H1 (cell line): ENCODE data around the gene DDB1. TPM values are rescaled to one million over a fixed set of nuclear protein-coding genes. Genes with fewer than 3 reads are reported as not detected.

ENCODE experiments used
- CTCF ChIA-PET: fragments of 300-600 bp; sonication (Branson Sonifier 250); formaldehyde crosslinking; loops from one replicate; lab custom pipeline; 2021; ENCODE audit not compliant: partially characterized antibody; lab: Charles Lee
- POLR2A ChIA-PET: fragments of 300-600 bp; sonication (Branson Sonifier 250); formaldehyde crosslinking; loops from one replicate; lab custom pipeline; 2021; ENCODE audit warnings: inconsistent platforms; ENCODE audit not compliant: partially characterized antibody; lab: Charles Lee
- DNase-seq, 2 experiments: peaks; one replicate each; pipeline versions ENCODE4 v3.0.0 to v3.0.0-alpha.2; 2010 to 2022; ENCODE audit warnings: low spot score in 2 of 2, low read depth in 1 of 2, mixed read lengths in 1 of 2
- FAIRE-seq: peaks from 2 replicates; lab custom pipeline; 2011; peaks lifted over from hg19 to GRCh38; lab: Jason Lieb, UNC
- H2AFZ ChIP-seq: 2 replicates; pipeline ENCODE4 v1.8.1; 2012; ENCODE audit warnings: low read length, inconsistent platforms
- H2AK5ac ChIP-seq: 2 replicates; pipeline ENCODE4 v1.6.1; 2013; ENCODE audit warnings: low read depth, low read length
- H2BK120ac ChIP-seq: replicated peaks from 2 replicates; pipeline ENCODE3; 2013; ENCODE audit warnings: low read depth, low read length, inconsistent platforms
- H2BK12ac ChIP-seq: 2 replicates; pipeline ENCODE4 v1.6.1; 2013; ENCODE audit warnings: low read depth, low read length
- H2BK15ac ChIP-seq: 2 replicates; pipeline ENCODE4 v1.6.1; 2013; ENCODE audit warnings: low read length
- H2BK20ac ChIP-seq: 2 replicates; pipeline ENCODE4 v1.6.1; 2013; ENCODE audit warnings: low read length
- H2BK5ac ChIP-seq: 2 replicates; pipeline ENCODE4 v1.6.1; 2013; ENCODE audit warnings: low read depth, low read length
- H3K14ac ChIP-seq: 2 replicates; pipeline ENCODE4 v1.6.1; 2013; ENCODE audit warnings: inconsistent platforms; ENCODE audit not compliant: insufficient read length
- H3K18ac ChIP-seq: 2 replicates; pipeline ENCODE4 v1.6.1; 2013; ENCODE audit warnings: low read length; ENCODE audit errors: extremely low read depth
- H3K23ac ChIP-seq: 2 replicates; pipeline ENCODE4 v1.6.1; 2013; ENCODE audit warnings: inconsistent platforms; ENCODE audit not compliant: insufficient read length
- H3K23me2 ChIP-seq: 2 replicates; pipeline ENCODE4 v1.6.1; 2013; ENCODE audit warnings: low read depth, low read length
- H3K27ac ChIP-seq: 2 replicates; pipeline ENCODE4 v1.6.1; 2011; ENCODE audit warnings: low read depth, low read length, inconsistent platforms
- H3K27me3 ChIP-seq, 4 experiments: replicated peaks in 1 of 4; 1 replicate in 1 of 4; 2 replicates in 3 of 4; pipeline versions ENCODE4 v1.6.1 to v1.8.1; 2011 to 2013; ENCODE audit warnings: low read length in 3 of 4, mild to moderate bottlenecking in 3 of 4, inconsistent platforms in 2 of 4, mixed read lengths in 2 of 4, moderate library complexity in 1 of 4; ENCODE audit not compliant: control insufficient read depth in 3 of 4, insufficient read depth in 3 of 4; ENCODE audit errors: extremely low read depth in 1 of 4
- H3K36me3 ChIP-seq, 4 experiments: 2 replicates each; pipeline versions ENCODE4 v1.6.1 to v1.8.1; 2011 to 2013; ENCODE audit warnings: mild to moderate bottlenecking in 4 of 4, low read length in 3 of 4, moderate library complexity in 2 of 4, control low read depth in 1 of 4, inconsistent platforms in 1 of 4; ENCODE audit not compliant: insufficient read depth in 4 of 4, control insufficient read depth in 2 of 4
- H3K4ac ChIP-seq: replicated peaks from 2 replicates; pipeline ENCODE3; 2013; ENCODE audit warnings: low read length, low read depth, mixed read lengths, inconsistent platforms; ENCODE audit not compliant: insufficient read length
- H3K4me1 ChIP-seq, 4 experiments: replicated peaks in 1 of 4; 1 replicate in 1 of 4; 2 replicates in 3 of 4; pipeline versions ENCODE4 v1.6.1 to v1.8.1; 2011 to 2013; ENCODE audit warnings: low read length in 3 of 4, inconsistent platforms in 2 of 4, mixed read lengths in 1 of 4; ENCODE audit not compliant: insufficient read depth in 4 of 4, control insufficient read depth in 3 of 4
- H3K4me2 ChIP-seq, 2 experiments: 2 replicates each; pipeline versions ENCODE4 v1.6.1 to v1.8.1; 2011 to 2013; ENCODE audit warnings: low read depth in 2 of 2, low read length in 2 of 2, control low read depth in 1 of 2, inconsistent platforms in 1 of 2, mild to moderate bottlenecking in 1 of 2; ENCODE audit not compliant: insufficient read depth in 1 of 2
- H3K4me3 ChIP-seq, 4 experiments: fragments of 200-600, 300-600 bp in 1 of 4; sonication (generic), shearing (Covaris generic), sonication (Bioruptor Twin) in 1 of 4; 2 replicates each; pipeline versions ENCODE4 v1.5.1 to v1.8.1; 2011 to 2016; ENCODE audit warnings: low read length in 4 of 4, low read depth in 3 of 4, control low read depth in 2 of 4, inconsistent platforms in 2 of 4, mild to moderate bottlenecking in 2 of 4, mixed read lengths in 1 of 4, moderate library complexity in 1 of 4; ENCODE audit not compliant: insufficient read depth in 2 of 4; ENCODE audit errors: extremely low read depth in 1 of 4
- H3K56ac ChIP-seq: replicated peaks from 2 replicates; pipeline ENCODE3; 2013; ENCODE audit warnings: low read depth, mild to moderate bottlenecking, mixed read lengths, low read length, inconsistent platforms; ENCODE audit not compliant: insufficient read length
- H3K79me1 ChIP-seq: 2 replicates; pipeline ENCODE4 v1.6.1; 2013; ENCODE audit warnings: low read depth, low read length, control low read depth
- H3K79me2 ChIP-seq, 2 experiments: 2 replicates each; pipeline versions ENCODE4 v1.6.1 to v1.8.1; 2012 to 2013; ENCODE audit warnings: low read length in 2 of 2, mild to moderate bottlenecking in 2 of 2, inconsistent platforms in 1 of 2; ENCODE audit not compliant: insufficient read depth in 2 of 2, control insufficient read depth in 1 of 2
- H3K9ac ChIP-seq, 4 experiments: replicated peaks in 1 of 4; 1 replicate in 1 of 4; 2 replicates in 3 of 4; pipeline versions ENCODE4 v1.6.1 to v1.8.1; 2011 to 2013; ENCODE audit warnings: low read depth in 3 of 4, low read length in 3 of 4, control low read depth in 2 of 4, mild to moderate bottlenecking in 2 of 4, moderate library complexity in 2 of 4, inconsistent platforms in 1 of 4; ENCODE audit errors: extremely low read depth in 1 of 4
- H3K9me3 ChIP-seq, 2 experiments: 2 replicates each; pipeline versions ENCODE4 v1.6.1 to v1.8.1; 2012 to 2013; ENCODE audit warnings: mild to moderate bottlenecking in 2 of 2, moderate library complexity in 2 of 2, control low read depth in 1 of 2, inconsistent platforms in 1 of 2, low read depth in 1 of 2, low read length in 1 of 2, mixed read lengths in 1 of 2; ENCODE audit not compliant: insufficient read depth in 2 of 2
- H4K20me1 ChIP-seq, 2 experiments: replicated peaks in 1 of 2; 2 replicates each; pipeline versions ENCODE3 to v1.8.1; 2011 to 2013; ENCODE audit warnings: inconsistent platforms in 2 of 2, low read length in 2 of 2, mild to moderate bottlenecking in 1 of 2; ENCODE audit not compliant: insufficient read depth in 2 of 2, control insufficient read depth in 1 of 2
- H4K5ac ChIP-seq: 2 replicates; pipeline ENCODE4 v1.6.1; 2013; ENCODE audit warnings: low read length, low read depth, mixed read lengths, inconsistent platforms; ENCODE audit not compliant: insufficient read length
- H4K8ac ChIP-seq: 2 replicates; pipeline ENCODE4 v1.8.0; 2013; ENCODE audit warnings: mild to moderate bottlenecking, moderate library complexity, low read length, inconsistent platforms; ENCODE audit not compliant: insufficient read depth; ENCODE audit errors: extremely low read depth
- H4K91ac ChIP-seq: replicated peaks from 2 replicates; pipeline ENCODE3; 2013; ENCODE audit warnings: low read length, mixed read lengths, inconsistent platforms; ENCODE audit not compliant: insufficient read length
- BACH1 ChIP-seq: IDR thresholded peaks from 2 replicates; pipeline ENCODE4 v1.6.1; 2012; ENCODE audit warnings: low read length, improper control_type of control experiment
- BRCA1 ChIP-seq: IDR thresholded peaks from 2 replicates; pipeline ENCODE4 v1.6.1; 2012; ENCODE audit warnings: low read depth, low read length, improper control_type of control experiment
- CBX8 ChIP-seq: fragments of 300-800, 300-1000 bp; sonication (generic); IDR thresholded peaks from 2 replicates; pipeline ENCODE4 v1.7.1; 2016; ENCODE audit warnings: low read depth, low read length, borderline replicate concordance
- CHD1 ChIP-seq: IDR thresholded peaks from 2 replicates; pipeline ENCODE4 v1.6.1; 2012; ENCODE audit warnings: low read depth, low read length, improper control_type of control experiment
- GTF2F1 ChIP-seq: IDR thresholded peaks from 2 replicates; pipeline ENCODE4 v1.6.1; 2012; ENCODE audit warnings: low read depth, low read length, improper control_type of control experiment, borderline replicate concordance
- HDAC6 ChIP-seq: IDR thresholded peaks from one replicate; pipeline ENCODE4 v1.7.1; 2012; ENCODE audit warnings: low read depth, mild to moderate bottlenecking, inconsistent platforms, low read length, moderate library complexity
- JUND ChIP-seq: IDR thresholded peaks from 2 replicates; pipeline ENCODE4 v1.6.1; 2011; ENCODE audit warnings: mild to moderate bottlenecking, improper control_type of control experiment, low read length
- MAFK ChIP-seq: IDR thresholded peaks from 2 replicates; pipeline ENCODE4 v1.6.1; 2012; ENCODE audit warnings: low read depth, mild to moderate bottlenecking, improper control_type of control experiment, low read length
- PHF8 ChIP-seq: fragments of 200-600 bp; sonication (generic); conservative IDR thresholded peaks from 2 replicates; pipeline ENCODE4 v1.7.1; 2012; ENCODE audit warnings: low read depth, mild to moderate bottlenecking, inconsistent platforms, low read length, moderate library complexity
- RFX5 ChIP-seq: IDR thresholded peaks from 2 replicates; pipeline ENCODE4 v1.6.1; 2011; ENCODE audit warnings: low read depth, low read length, improper control_type of control experiment, borderline replicate concordance
- YY1 ChIP-seq: IDR thresholded peaks from 2 replicates; pipeline ENCODE4 v1.6.1; 2011; ENCODE audit warnings: low read depth, mild to moderate bottlenecking, low read length
- WGBS, 2 experiments: shearing (Covaris generic) in 1 of 2; methylation state at CpG; one replicate each; pipeline versions ENCODE4 v1.1.6 to v1.1.7; 2013 to 2015; ENCODE audit warnings: low lambda C conversion rate in 2 of 2, mixed read lengths in 2 of 2, inconsistent platforms in 1 of 2, low coverage in 1 of 2, missing lambda C conversion rate in 1 of 2; ENCODE audit not compliant: insufficient replicate concordance in 2 of 2, insufficient coverage in 1 of 2, insufficient read length in 1 of 2; ENCODE audit errors: extremely low coverage in 1 of 2, missing lambda C conversion rate in 1 of 2; 5-methylcytosine and 5-hydroxymethylcytosine counted together
- polyA plus RNA-seq, 7 experiments: library from polyadenylated mRNA; depleted of rRNA in 3 of 7; stranded (reverse) in 5 of 7; unstranded in 2 of 7; fragments of >200 nt in 5 of 7; fragments of 200-250 nt in 2 of 7; gene quantifications; 1 replicate in 5 of 7; 2 replicates in 1 of 7; 4 replicates in 1 of 7; pipeline versions ENCODE4 v1.2.1 to v1.2.3, GENCODE V29; 2011 to 2013; ENCODE audit warnings: missing spikeins in 2 of 7, mixed read lengths in 2 of 7
- total RNA-seq: library from RNA; stranded (reverse); fragmentation: NEBNext Ultra II Directional; extraction: Animal tissue kit (Norgen Biotek cat#: 25700); gene quantifications from 2 replicates; pipeline ENCODE4 v1.2.1, GENCODE V29; 2021

DDB1 gene
- total and polyA plus RNA-seq, 2 of the 8 experiments (the other 6 are each of a cell fraction or from before 2014, with no cell fraction given), result 275 to 306 TPM

GRCh38 chr11:61361741-61362541 lies 29.0 kb upstream of the DDB1 start, which contains the start of the genes CYB561A3 and TMEM138:
TSS of gene CYB561A3 (minus strand) at chr11:61361882. CDS start at chr11:61356713, 5,169 bp downstream.
TSS of gene TMEM138 (plus strand) at chr11:61362374. CDS start at chr11:61364391, 2,017 bp downstream.
- H3K9me3 ChIP-seq, result no peaks in the 10 kb centered on the region
- no peaks in the 10 kb centered on the region for H3K4me1 ChIP-seq
- peak within 1 kb of the TSS; percentile 100 for H4K5ac ChIP-seq
- peak within 1 kb of the TSS; percentile 100 for H2BK5ac ChIP-seq
- peaks cover 3 to 23% of the 10 kb centered on the region in 2 experiments for H3K79me2 ChIP-seq
- POLR2A ChIA-PET, result interaction anchor here (0.6 to 39.7 kb wide), 31 partner anchors 8 to 448 kb away, joined by 3 to 1106 read pairs (median 4); partner anchors contain the start of genes CPSF7, CYB561A3, DDB1 and SDHAF2
- H3K27me3 ChIP-seq, result no peaks in the 10 kb centered on the region
- WGBS, 2 experiments, result 1% methylated on average over 63 of the region's 63 CpGs; no CpG with 5 or more reads in 1 of the 2 experiments
- peaks cover 3% of the 10 kb centered on the region for H3K79me1 ChIP-seq
- no peaks in the 10 kb centered on the region for H4K20me1 ChIP-seq
- peak within 1 kb of the TSS; percentile 94 to 100 (median 99) for H3K9ac ChIP-seq
- peak within 1 kb of the TSS; percentile 73 for H2BK15ac ChIP-seq
- no peak for FAIRE-seq
- H3K18ac ChIP-seq, result peak within 1 kb of the TSS; percentile 100
- peak within 1 kb of the TSS; percentile 99 for H3K4ac ChIP-seq
- H4K8ac ChIP-seq, result peak within 1 kb of the TSS; percentile 99
- peak within 1 kb of the TSS; percentile 98 for H3K56ac ChIP-seq
- H2AK5ac ChIP-seq, result peak within 1 kb of the TSS; percentile 87; the same call in 1 of the 2 replicates
- peak within 1 kb of the TSS; percentile 93 for H2AFZ ChIP-seq
- CTCF ChIA-PET, result interaction anchor here (0.8 to 22.8 kb wide), 8 partner anchors 13 to 155 kb away, joined by 3 to 255 read pairs (median 6); partner anchors contain the start of genes DDB1, TKFC and TMEM216
- H2BK20ac ChIP-seq, result no peak within 1 kb of the TSS
- peak within 1 kb of the TSS; percentile 71 for H3K14ac ChIP-seq
- peak within 1 kb of the TSS; percentile 100 for H3K27ac ChIP-seq
- peaks cover 11 to 29% (median 22%) of the 10 kb centered on the region in 4 experiments for H3K36me3 ChIP-seq
- H3K4me3 ChIP-seq, result peak within 1 kb of the TSS; percentile 77 to 100 (median 86)
- H3K23ac ChIP-seq, result no peak within 1 kb of the TSS
- peak within 1 kb of the TSS; percentile 97 for H2BK12ac ChIP-seq
- peak within 1 kb of the TSS; percentile 16 for H2BK120ac ChIP-seq
- peak within 1 kb of the TSS; percentile 98 for H4K91ac ChIP-seq
- peaks cover 14% of the 10 kb centered on the region for H3K23me2 ChIP-seq
- H3K4me2 ChIP-seq, result peak within 1 kb of the TSS; percentile 88 to 94
- DNase-seq, result peak; percentile 78 to 90
- TF ChIP-seq CBX8 (no peak), JUND (no peak), RFX5 (no peak; the same call in 1 of the 2 replicates), CHD1 (no peak), BRCA1 (no peak), PHF8 (peak; percentile 97), GTF2F1 (peak; percentile 63), MAFK (no peak), YY1 (peak; percentile 97), BACH1 (no peak), HDAC6 (no peak)
